GM21576 (cell line): ENCODE results near the gene CREBBP.

Experiments used
- ATAC-seq: cut with Tn5 transposase; IDR thresholded peaks from one replicate; pipeline ENCODE4 v1.9.1; 2021; ENCODE audit warnings: mild to moderate bottlenecking, moderate library complexity; ENCODE audit not compliant: unreplicated experiment

The CREBBP gene

DNA sequence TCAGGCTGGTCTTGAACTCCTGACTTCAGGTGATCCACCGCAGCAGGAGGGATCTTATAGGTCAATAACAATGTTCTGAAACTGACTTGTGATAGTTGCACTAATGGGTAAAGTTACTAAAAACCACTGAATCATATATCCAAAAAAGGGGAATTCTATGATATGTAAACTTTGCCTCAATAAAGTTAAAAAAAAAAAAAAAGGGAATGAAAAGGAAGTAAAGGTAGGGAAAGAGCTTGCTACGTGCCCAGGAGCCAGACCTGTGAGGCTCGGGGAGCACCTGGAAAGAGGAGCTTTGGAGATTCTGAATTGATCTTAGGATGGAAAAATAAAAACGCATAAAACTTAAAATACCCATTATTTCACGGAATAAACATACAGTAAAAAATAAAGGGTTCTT, 142.4 kb downstream of the CREBBP start:
- no peak for ATAC-seq

DNA sequence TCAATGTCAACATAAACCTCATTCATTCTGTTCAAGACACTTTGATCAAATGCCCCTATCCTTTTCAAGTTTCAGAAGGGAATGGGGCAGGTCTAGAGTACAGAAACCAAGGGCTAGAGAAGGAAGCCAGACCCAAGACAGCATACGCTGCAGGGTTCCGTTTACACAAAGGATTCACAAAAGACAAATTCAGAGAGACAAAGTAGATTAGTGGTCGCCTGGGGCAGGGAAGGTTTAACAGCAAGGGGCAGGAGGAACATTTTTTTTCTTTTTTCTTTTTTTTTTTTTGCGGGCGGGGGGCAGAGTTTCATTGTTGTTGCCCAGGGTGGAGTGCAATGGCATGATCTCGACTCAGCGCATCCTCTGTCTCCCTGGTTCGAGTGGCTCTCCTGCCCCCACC, 143.3 kb downstream of the CREBBP start:
- ATAC-seq: no peak

GRCh38 chr16:3736116-3736515, 144.4 kb downstream of the CREBBP start:
- ATAC-seq: no peak

DNA sequence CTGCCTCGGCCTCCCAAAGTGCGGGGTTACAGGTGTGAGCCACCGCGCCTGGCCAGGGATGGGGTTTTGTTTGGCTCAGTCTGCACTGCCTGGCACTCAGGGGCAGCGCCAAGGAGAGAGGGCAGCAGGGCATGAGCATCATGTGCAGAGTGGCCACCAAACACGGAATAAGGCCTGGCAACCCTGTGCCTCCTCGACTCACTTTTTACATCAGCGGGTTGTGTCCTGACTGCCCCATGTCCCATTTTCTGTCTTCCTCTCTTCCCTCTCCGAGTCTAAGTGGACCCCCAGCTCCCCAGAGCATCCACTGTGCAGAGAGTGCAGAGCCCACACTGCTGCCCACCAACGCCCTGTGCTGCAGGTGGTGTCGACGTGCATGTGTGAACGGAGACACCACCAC, 145.0 kb downstream of the CREBBP start:
- no peak for ATAC-seq

- ATAC-seq: no peak
Measured at GRCh38 chr16:3734758-3735221, 145.7 kb downstream of the CREBBP start.

DNA sequence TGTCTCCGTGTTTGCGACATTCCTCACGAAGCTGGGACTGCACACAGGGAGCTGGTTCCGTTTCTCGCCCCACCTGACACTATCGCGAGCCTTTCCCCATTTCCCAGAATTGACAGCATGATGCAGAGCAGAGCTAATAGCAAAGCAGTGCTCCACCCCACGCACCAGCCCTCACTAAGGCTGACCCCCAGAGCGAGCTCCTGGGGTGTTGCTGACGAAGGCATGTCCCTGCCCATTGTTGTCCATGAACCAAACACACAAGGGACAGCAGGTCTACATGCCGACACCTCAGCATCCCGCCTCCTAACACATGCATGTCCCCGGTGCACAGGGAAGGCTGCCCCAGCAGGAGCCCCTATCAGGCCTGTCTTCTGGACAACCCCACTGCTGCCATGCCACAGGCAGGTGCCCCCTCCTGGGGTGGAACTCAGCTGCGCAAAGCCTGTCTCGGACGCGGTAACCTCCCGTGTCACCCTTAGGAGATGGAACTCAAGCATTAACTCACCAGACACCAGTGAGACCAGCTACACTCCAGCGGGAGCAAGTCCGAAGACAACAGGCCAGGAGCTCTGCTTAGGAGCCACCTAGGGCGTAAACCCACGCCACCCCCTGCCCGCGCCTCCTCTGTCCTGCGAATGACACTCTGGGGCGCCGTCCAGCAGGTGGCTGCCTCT, 146.3 kb downstream of the CREBBP start:
- ATAC-seq: no peak

GRCh38 chr16:3732171-3732570, 148.3 kb downstream of the CREBBP start:
- ATAC-seq: no peak

DNA sequence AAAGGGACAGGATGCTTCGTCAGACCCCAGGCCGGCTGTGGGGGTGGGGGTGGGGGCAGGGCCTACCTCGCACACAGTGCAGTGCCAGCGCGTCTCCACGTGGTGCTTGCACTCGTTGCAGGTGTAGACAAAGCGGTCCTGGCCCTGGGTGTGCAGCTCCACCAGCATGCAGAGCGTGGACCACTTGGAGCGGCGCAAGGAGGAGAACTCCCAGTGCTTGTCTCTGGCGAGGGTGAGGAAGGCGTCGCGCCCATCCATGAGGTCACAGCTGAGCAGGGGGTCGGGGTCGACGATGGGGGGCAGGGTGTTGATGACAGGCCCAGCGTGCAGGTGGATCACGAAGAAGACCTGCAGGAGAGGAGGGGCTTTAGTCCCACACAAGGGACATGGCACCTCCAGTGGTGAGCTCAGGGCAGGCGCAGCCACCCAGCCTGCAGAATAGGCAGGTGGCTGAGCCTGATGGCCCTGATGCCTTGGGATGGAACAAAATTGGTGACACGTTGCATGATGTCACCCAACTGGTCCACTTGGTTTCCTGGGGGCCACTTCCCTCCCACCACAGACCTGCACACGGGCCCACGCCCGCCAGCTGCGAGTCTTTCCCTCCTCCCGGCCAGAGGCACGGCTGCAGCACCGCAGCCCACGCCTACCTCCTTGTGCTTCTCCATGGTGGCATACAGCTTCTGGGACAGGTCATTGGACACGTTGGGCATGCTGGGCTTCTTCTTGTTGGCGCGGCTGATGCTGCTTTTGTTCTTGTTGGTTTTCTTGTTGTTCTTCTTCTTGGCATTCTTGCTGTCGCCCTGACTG, 149.2 kb downstream of the CREBBP start:
- ATAC-seq: no peak

DNA sequence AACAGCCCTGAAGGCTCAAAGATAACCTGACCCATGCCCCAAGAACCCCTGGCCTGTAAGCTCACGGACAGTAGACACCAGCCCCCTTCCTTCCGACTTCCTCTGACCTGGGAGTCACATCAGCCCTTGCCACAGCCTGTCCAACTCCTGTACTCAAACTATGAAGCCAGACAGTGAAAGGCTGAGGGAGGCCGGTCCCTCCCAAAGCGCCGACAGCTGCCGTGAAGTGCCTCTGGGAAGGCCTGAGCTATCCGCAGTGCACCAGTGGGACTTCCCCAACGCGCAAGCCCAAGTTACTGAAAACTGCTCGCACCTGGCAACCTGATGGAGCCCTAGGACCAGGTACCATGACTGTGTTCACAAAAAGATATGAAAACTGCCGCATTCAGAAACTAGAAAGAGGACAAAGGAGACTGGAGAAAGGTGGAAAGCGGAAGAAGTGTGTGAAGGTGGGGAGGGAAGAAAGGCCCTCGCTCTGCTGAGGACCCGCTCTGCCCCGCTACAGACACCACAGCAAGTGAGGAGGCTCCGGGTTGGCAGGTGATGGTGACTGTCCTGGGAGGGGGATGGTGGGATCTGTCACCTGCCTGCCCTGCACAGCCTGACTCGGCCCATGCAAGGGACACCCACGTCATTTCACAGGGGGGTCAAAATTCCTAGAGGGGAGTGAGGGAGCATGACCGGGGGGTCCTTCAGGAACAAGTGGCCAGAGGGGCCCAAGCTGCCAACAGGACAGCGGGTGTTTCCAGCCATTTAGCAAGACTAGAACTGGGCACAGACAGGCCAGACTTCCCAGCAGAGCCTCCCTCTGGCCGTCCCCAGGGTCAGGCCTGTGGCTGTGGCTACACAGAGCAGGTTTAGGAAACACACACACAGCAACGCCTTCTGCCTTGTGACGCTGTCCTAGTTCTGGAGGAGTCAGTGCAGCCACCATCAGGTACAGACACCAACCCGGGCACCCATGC, 150.1 kb downstream of the CREBBP start:
- ATAC-seq: no peak

GRCh38 chr16:3729161-3730112, 151.1 kb downstream of the CREBBP start:
- ATAC-seq: no peak

DNA sequence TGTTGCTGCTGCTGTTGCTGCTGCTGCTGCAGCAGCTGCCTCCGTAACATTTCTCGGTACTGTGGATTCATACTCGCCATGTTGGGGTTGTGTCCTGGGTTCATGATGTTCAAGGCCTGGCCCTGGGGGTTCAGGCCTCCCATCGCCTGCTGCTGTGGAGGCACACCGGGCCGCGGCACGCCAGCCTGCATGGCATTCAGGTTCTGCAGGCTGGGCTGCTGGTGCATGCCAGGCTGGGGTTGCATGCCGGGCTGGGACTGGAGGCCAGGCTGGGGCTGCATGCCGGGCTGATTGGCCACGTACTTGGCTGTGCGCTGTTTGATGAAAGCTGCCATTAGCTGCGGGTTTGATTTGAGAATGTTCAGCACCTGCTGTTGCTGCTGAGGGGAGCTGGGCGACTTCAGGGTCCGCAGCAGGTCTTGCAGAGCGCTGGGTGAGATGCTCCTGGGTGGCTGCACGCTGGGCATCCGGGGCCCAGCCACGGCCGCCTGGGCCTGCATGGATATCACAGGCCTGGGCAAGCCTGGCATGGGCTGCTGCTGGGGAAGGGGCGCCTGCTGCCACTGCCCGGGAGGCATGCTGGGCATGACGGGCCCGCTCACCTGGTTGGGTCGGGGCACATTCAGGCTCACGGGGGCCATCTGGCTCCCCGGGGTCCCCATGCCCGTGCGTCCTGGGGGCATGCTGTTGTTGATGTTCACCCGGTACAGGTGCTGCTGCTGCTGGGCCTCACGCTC, 151.9 kb downstream of the CREBBP start:
- ATAC-seq: no peak

DNA sequence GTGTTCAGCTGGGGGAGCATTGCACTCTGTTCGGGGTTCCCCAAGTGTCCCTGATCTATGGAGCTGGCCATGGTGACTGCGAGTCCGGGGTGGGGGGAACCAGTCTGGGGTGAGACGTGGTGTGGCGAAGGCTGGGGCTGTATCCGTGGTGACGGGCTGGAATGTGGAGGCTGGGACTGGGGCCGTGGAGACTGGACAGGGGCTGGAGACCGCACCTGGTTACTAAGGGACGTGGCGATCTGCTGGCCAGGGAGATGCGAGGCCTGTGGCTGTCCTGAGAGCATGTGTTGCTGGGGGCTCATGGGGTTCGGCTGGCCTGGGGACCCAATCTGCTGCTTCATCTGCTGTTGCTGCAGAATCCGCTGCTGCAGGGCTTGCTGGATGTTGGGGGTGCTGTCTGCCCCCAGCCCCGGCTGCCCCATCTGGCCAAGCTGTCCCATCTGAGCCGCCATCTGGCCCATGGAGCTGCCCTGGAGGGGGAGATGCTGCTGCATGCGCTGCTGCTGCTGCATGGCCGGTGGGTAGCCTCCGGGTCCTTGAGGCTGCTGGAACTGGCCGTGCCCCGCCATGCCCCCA, 152.6 kb downstream of the CREBBP start:
- ATAC-seq: no peak

DNA sequence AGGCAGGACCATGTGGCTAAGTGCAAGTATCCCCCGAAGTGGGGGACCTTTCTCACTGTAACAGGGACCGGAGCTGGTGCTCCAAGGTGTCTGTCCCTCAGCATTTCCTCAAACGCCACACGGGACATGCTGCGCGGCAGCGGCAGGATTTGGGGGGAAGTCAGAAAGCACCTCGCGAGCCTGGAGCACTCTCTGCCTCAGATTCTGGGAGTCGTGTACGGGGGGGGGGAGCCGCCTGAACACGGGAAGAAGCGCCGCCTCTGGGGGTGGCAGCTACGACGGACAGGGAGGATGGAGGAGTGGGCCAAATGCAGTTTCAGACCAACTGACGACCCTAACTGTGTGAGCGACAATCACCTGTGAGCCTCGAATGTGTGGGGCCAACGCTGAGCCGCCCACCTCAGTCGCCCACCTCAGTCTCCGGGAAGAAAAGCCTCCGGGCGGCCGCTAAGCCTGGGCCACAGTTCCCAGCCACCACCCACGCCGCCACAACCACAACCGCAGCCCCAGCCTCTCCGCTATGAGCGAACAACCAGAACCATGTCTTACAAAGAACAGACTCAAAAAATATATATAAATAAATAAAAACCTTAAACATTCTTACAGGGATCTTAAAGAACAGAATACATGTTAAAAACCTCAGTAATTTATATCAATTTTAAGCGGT, 154.4 kb downstream of the CREBBP start:
- no peak for ATAC-seq

DNA sequence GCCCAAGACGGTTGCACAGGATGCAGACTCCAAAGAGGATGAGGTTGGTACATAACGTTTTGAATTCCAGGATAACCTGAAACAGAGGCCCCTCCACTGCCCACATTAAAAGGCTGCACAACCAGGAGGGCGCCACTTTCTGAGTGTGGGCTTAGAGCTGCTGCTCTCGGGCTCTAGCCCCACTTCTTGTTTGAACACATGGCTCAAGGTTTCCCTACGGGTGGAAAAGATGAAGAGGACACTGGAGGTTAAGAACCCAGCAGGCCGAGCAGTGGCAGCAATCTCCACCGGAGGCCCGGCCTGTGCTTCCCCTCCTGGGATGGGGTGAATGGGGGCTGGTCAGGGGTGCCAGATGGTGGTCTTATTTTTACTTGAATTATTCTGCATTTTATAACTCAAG, 155.2 kb downstream of the CREBBP start:
- no peak for ATAC-seq

GRCh38 chr16:3722508-3722907, 158.0 kb downstream of the CREBBP start:
- ATAC-seq: no peak

- ATAC-seq: no peak
Measured at GRCh38 chr16:3720418-3720817, 160.1 kb downstream of the CREBBP start.

GRCh38 chr16:3718628-3719027, 161.9 kb downstream of the CREBBP start:
- ATAC-seq: no peak

DNA sequence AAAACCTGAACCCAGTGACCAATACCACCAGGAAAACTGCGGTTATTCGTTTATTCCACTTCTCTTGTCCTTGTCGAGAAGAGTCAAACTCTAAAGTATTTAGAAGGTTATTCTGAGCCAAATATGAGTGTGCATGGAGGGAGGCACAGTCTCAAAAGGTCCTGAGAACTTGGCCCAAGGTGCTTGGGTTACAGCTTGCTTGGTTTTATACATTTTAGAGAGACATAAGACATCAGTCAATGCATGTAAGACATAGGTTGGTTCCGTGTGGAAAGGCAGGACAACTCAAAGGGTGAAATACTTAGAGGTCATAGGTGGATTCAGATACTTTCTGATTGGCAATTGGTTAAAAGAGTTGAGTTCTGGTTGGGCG, 162.5 kb downstream of the CREBBP start:
- ATAC-seq: no peak
